ENCODE results near the gene TBC1D16.

TBC1D16 gene

GRCh38 chr17:79987187-79987934, 48.3 kb downstream of the TBC1D16 start:
- DNase-seq: no peak

GRCh38 chr17:79986411-79987186, 49.1 kb downstream of the TBC1D16 start:
- DNase-seq: no peak

GRCh38 chr17:79985943-79986391, 49.7 kb downstream of the TBC1D16 start:
- DNase-seq: no peak

- no peak for DNase-seq
Measured at GRCh38 chr17:79985361-79985942, 50.2 kb downstream of the TBC1D16 start.

GRCh38 chr17:79984877-79985276, 50.8 kb downstream of the TBC1D16 start:
- no peak for DNase-seq

- no peak for DNase-seq
Measured at GRCh38 chr17:79984045-79984840, 51.4 kb downstream of the TBC1D16 start.

GRCh38 chr17:79983456-79983855, 52.2 kb downstream of the TBC1D16 start:
- DNase-seq: no peak

GRCh38 chr17:79982986-79983385, 52.7 kb downstream of the TBC1D16 start:
- DNase-seq: no peak

GRCh38 chr17:79981661-79982101, 54.0 kb downstream of the TBC1D16 start:
- no peak for DNase-seq

- no peak for DNase-seq
Measured at GRCh38 chr17:79981090-79981489, 54.6 kb downstream of the TBC1D16 start.

GRCh38 chr17:79980246-79981043, 55.2 kb downstream of the TBC1D16 start:
- no peak for DNase-seq

GRCh38 chr17:79979816-79980215, 55.9 kb downstream of the TBC1D16 start:
- DNase-seq: no peak

GRCh38 chr17:79979221-79979741, 56.4 kb downstream of the TBC1D16 start:
- no peak for DNase-seq

- no peak for DNase-seq
Measured at GRCh38 chr17:79978548-79978855, 57.2 kb downstream of the TBC1D16 start.

GRCh38 chr17:79977708-79978547, 57.7 kb downstream of the TBC1D16 start:
- no peak for DNase-seq

GRCh38 chr17:79977161-79977631, 58.5 kb downstream of the TBC1D16 start:
- no peak for DNase-seq

GRCh38 chr17:79976451-79976850, 59.2 kb downstream of the TBC1D16 start:
- DNase-seq: no peak

- DNase-seq: no peak
Measured at GRCh38 chr17:79975498-79976134, 60.1 kb downstream of the TBC1D16 start.

GRCh38 chr17:79974566-79975497, 60.8 kb downstream of the TBC1D16 start:
- DNase-seq: no peak
